HEK293T (cell line): ENCODE data around the gene KLHDC8A.
"Not testable (repeated sequence)": the region's sequence is repeated elsewhere in the genome, so short reads cannot be mapped to it uniquely, and the experiment has no call there.

ENCODE experiments used
- CTCF ChIA-PET: fragments of 350-600 bp; formaldehyde crosslinking; extraction: SDS; loops from one replicate; lab custom pipeline; 2021; ENCODE audit warnings: antibody characterized with exemption, inconsistent platforms; lab: Yijun Ruan, JAX
- POLR2A ChIA-PET: fragments of 350-600 bp; formaldehyde crosslinking; extraction: SDS; loops from one replicate; lab custom pipeline; 2020; ENCODE audit warnings: antibody characterized with exemption, inconsistent platforms; lab: Yijun Ruan, JAX
- DNase-seq: peaks from one replicate; pipeline ENCODE4 v3.0.0; 2012; ENCODE audit warnings: mixed read lengths; ENCODE audit errors: extremely low spot score
- ARNT ChIP-seq: fragments of 450-650 bp; IDR thresholded peaks from 2 replicates; pipeline ENCODE4 v1.6.1; 2017; ENCODE audit warnings: mild to moderate bottlenecking
- BHLHE40 ChIP-seq: fragments of 450-650 bp; IDR thresholded peaks from 2 replicates; pipeline ENCODE4 v1.6.1; 2016; ENCODE audit warnings: mild to moderate bottlenecking, moderate library complexity, borderline replicate concordance
- CTBP1 ChIP-seq: fragments of 450-650 bp; IDR thresholded peaks from 2 replicates; pipeline ENCODE4 v1.6.1; 2016; ENCODE audit warnings: borderline replicate concordance
- ELF4 ChIP-seq: fragments of 450-650 bp; IDR thresholded peaks from 2 replicates; pipeline ENCODE4 v1.6.1; 2017; ENCODE audit warnings: antibody characterized with exemption
- FOXA1 ChIP-seq: fragments of 450-650 bp; IDR thresholded peaks from 2 replicates; pipeline ENCODE4 v1.6.1; 2016; ENCODE audit warnings: mild to moderate bottlenecking
- FOXK2 ChIP-seq: fragments of 450-650 bp; IDR thresholded peaks from 2 replicates; pipeline ENCODE4 v1.6.1; 2016; ENCODE audit warnings: mild to moderate bottlenecking
- FOXM1 ChIP-seq: fragments of 450-650 bp; IDR thresholded peaks from 2 replicates; pipeline ENCODE4 v1.6.1; 2017; ENCODE audit warnings: mild to moderate bottlenecking, borderline replicate concordance
- HDGF ChIP-seq: fragments of 450-650 bp; IDR thresholded peaks from 2 replicates; pipeline ENCODE4 v1.6.1; 2017; ENCODE audit warnings: antibody characterized with exemption, borderline replicate concordance
- L3MBTL2 ChIP-seq: fragments of 450-650 bp; conservative IDR thresholded peaks from 2 replicates; pipeline ENCODE4 v1.6.1; 2016; ENCODE audit warnings: mild to moderate bottlenecking
- LEF1 ChIP-seq: fragments of 450-650 bp; IDR thresholded peaks from 2 replicates; pipeline ENCODE4 v1.6.1; 2017; ENCODE audit warnings: mild to moderate bottlenecking, borderline replicate concordance
- NFRKB ChIP-seq: fragments of 450-650 bp; IDR thresholded peaks from 2 replicates; pipeline ENCODE4 v1.6.1; 2016; ENCODE audit warnings: mild to moderate bottlenecking, moderate library complexity
- SP1 ChIP-seq: fragments of 450-650 bp; IDR thresholded peaks from 2 replicates; pipeline ENCODE4 v1.6.1; 2017
- SUZ12 ChIP-seq: fragments of 450-650 bp; IDR thresholded peaks from 2 replicates; pipeline ENCODE4 v1.6.1; 2016; ENCODE audit warnings: mild to moderate bottlenecking
- TARDBP ChIP-seq: fragments of 450-650 bp; IDR thresholded peaks from 2 replicates; pipeline ENCODE4 v1.6.1; 2016
- ZNF384 ChIP-seq: fragments of 450-650 bp; IDR thresholded peaks from 2 replicates; pipeline ENCODE4 v1.6.1; 2016
- TF ChIP-seq, protein P1 (sequence below): fragments of 450-650 bp; IDR thresholded peaks from 2 replicates; pipeline ENCODE4 v1.6.1; 2016

Gene KLHDC8A

GRCh38 chr1:205392650-205393049 is 35.9 kb upstream of the KLHDC8A start:
- no peak for DNase-seq
- TF ChIP-seq FOXM1 (no peak), NFRKB (no peak), L3MBTL2 (no peak), ELF4 (no peak), TARDBP (no peak)
- TF ChIP-seq, protein P1, sequence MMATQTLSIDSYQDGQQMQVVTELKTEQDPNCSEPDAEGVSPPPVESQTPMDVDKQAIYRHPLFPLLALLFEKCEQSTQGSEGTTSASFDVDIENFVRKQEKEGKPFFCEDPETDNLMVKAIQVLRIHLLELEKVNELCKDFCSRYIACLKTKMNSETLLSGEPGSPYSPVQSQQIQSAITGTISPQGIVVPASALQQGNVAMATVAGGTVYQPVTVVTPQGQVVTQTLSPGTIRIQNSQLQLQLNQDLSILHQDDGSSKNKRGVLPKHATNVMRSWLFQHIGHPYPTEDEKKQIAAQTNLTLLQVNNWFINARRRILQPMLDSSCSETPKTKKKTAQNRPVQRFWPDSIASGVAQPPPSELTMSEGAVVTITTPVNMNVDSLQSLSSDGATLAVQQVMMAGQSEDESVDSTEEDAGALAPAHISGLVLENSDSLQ: no peak
- CTCF ChIA-PET: interaction anchor here (1.0 kb wide), 1 partner anchor 93 kb away, joined by 3 read pairs; no protein-coding TSS in a partner anchor
- POLR2A ChIA-PET: no interaction called here

- TF ChIP-seq L3MBTL2: no peak
- TF ChIP-seq BHLHE40: no peak
- no peak for TF ChIP-seq CTBP1
- no peak for TF ChIP-seq ARNT
- no peak for TF ChIP-seq TARDBP
- no peak for TF ChIP-seq ELF4
- TF ChIP-seq FOXM1: no peak
- ChIA-PET CTCF (no interaction called here), POLR2A (no interaction called here)
- DNase-seq: no peak
These were observed 34.7 kb upstream of the KLHDC8A start for GRCh38 chr1:205391386-205391785.

GRCh38 chr1:205387845-205388244 is 31.1 kb upstream of the KLHDC8A start:
- CTCF ChIA-PET: interaction anchor here (0.9 to 1.2 kb wide), 4 partner anchors 9 to 105 kb away, joined by 3 to 5 read pairs (median 4); no protein-coding TSS in a partner anchor
- TF ChIP-seq CTBP1 (no peak), FOXK2 (no peak), BHLHE40 (no peak), HDGF (no peak), NFRKB (no peak), FOXM1 (no peak), SP1 (no peak), TARDBP (no peak), ZNF384 (no peak)
- TF ChIP-seq, protein P1: no peak
- POLR2A ChIA-PET: no interaction called here
- no peak for DNase-seq

GRCh38 chr1:205382990-205383389 is 26.3 kb upstream of the KLHDC8A start:
- POLR2A ChIA-PET, DNase-seq: not testable (repeated sequence)
- CTCF ChIA-PET: interaction anchor here (1.2 kb wide), 1 partner anchor 103 kb away, joined by 7 read pairs; no protein-coding TSS in a partner anchor

DNA sequence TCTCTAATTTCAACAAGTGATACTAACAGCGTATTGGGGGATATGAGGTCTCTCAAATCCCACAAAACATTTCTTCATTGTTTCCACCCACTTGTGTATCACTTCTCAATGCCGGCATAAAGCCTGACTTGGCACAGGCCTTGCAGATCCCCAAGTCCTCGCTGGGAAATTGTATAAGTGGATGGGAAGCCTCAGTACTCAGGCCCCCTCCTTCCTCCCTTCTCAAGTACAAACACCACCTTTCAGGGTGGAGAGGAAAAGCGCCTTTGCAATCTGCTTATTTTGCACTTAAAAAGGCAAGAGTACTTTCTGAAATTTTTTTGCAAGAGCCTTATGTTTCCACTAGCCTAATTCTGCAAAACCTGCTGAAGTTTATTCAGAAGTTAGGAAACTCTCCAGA is 25.8 kb upstream of the KLHDC8A start:
- CTCF ChIA-PET: no interaction called here
- DNase-seq: no peak
- TF ChIP-seq ELF4: no peak
- POLR2A ChIA-PET: no interaction called here

DNA sequence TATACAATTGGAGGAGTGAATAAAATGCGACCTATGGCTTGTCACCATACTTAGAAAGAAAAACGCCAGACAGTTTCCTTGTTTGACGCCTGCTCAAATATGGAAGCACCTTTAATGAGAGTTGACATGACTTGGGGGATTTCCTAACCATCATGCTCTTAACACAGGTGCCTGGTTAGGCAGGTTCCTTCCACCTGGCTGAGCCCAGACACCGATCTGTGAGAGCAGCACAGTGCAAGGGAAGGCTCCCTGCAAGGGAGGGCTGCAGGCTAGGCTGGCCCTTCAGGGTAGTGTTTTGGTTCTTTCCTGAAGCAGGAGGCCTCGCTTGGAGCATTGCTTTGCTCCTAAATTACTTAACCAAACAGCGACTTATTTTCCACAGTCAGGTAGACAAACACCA is 24.6 kb upstream of the KLHDC8A start:
- TF ChIP-seq ELF4: no peak
- no peak for TF ChIP-seq LEF1
- no peak for TF ChIP-seq HDGF
- TF ChIP-seq SUZ12: no peak
- no peak for TF ChIP-seq FOXA1
- no peak for TF ChIP-seq FOXK2
- TF ChIP-seq FOXM1: no peak
- no peak for TF ChIP-seq ARNT
- no peak for TF ChIP-seq CTBP1
- TF ChIP-seq, protein P1: no peak
- TF ChIP-seq NFRKB: no peak
- no peak for TF ChIP-seq L3MBTL2
- no peak for TF ChIP-seq SP1
- no peak for TF ChIP-seq ZNF384
- no peak for TF ChIP-seq TARDBP
- TF ChIP-seq BHLHE40: no peak
- no peak for DNase-seq
- POLR2A ChIA-PET: no interaction called here
- CTCF ChIA-PET: interaction anchor here (1.5 to 1.9 kb wide), 4 partner anchors 15 to 143 kb away, joined by 3 to 8 read pairs (median 7); no protein-coding TSS in a partner anchor

GRCh38 chr1:205380882-205381281 is 24.2 kb upstream of the KLHDC8A start:
- ChIA-PET POLR2A (no interaction called here), CTCF (interaction anchor here (1.5 to 1.9 kb wide), 4 partner anchors 16 to 143 kb away, joined by 3 to 8 read pairs (median 7); no protein-coding TSS in a partner anchor)
- TF ChIP-seq L3MBTL2 (no peak), CTBP1 (no peak), HDGF (no peak), TARDBP (no peak), ELF4 (no peak), SUZ12 (no peak), SP1 (no peak), LEF1 (no peak), FOXM1 (no peak), FOXA1 (no peak), ZNF384 (no peak), FOXK2 (no peak), ARNT (no peak), NFRKB (no peak), BHLHE40 (no peak)
- TF ChIP-seq, protein P1: no peak
- DNase-seq: no peak
